ENCODE data around the gene MYO5A. TPM values are rescaled to one million over a fixed set of nuclear protein-coding genes. Genes with fewer than 3 reads are reported as not detected.

Gene MYO5A
- total and polyA plus RNA-seq, 9 donors, result 3.8 to 26.5 (median 15.1) TPM

DNA sequence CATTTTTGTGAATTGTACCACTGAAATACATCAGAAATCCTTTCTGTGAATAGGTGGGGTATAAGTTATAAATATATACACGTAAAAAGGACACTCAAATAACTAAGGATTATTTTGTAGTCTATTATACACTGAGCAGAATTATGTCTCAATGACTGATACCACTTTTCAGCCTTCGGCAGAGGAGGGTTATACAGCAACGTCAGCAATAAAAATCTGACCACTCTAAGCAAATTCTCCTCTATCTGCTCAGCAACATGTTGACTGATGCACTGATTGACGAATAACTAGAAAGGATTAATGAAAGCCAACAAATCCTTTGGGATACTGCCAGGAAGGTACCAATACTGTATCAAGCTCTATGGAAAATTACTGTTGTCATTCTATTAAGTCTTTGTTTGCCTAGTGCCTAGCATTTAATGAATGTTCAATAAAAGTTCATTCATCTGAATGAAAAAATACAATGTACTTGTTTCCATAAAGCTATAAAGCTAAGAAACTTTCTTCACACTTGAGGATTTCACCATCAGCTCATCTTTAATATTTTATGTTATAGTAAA is 34.9 kb upstream of the MYO5A start:
- WGBS, 3 donors, result 85 to 89% (median 87%) methylated on average over 4 of the region's 4 CpGs
- intact Hi-C loops (cut with DNase I), result no loop called here
- no peak for DNase-seq
- H3K4me3 ChIP-seq, result no peak overlapping the region
- no peaks in the 10 kb centered on the region for H3K27me3 ChIP-seq
- H3K36me3 ChIP-seq, result no peaks in the 10 kb centered on the region
- no peaks in the 10 kb centered on the region for H3K9me3 ChIP-seq
- H3K4me1 ChIP-seq (ENCODE audit: insufficient read depth), result peaks cover 13% of the 10 kb centered on the region
- H3K27ac ChIP-seq, result no peak overlapping the region
- TF ChIP-seq, protein P1, sequence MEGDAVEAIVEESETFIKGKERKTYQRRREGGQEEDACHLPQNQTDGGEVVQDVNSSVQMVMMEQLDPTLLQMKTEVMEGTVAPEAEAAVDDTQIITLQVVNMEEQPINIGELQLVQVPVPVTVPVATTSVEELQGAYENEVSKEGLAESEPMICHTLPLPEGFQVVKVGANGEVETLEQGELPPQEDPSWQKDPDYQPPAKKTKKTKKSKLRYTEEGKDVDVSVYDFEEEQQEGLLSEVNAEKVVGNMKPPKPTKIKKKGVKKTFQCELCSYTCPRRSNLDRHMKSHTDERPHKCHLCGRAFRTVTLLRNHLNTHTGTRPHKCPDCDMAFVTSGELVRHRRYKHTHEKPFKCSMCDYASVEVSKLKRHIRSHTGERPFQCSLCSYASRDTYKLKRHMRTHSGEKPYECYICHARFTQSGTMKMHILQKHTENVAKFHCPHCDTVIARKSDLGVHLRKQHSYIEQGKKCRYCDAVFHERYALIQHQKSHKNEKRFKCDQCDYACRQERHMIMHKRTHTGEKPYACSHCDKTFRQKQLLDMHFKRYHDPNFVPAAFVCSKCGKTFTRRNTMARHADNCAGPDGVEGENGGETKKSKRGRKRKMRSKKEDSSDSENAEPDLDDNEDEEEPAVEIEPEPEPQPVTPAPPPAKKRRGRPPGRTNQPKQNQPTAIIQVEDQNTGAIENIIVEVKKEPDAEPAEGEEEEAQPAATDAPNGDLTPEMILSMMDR (IDR thresholded peaks at IDR 0.05), result no peak
- TF ChIP-seq EP300 (IDR thresholded peaks at IDR 0.05) (no peak), POLR2A (IDR thresholded peaks at IDR 0.05) (no peak)

DNA sequence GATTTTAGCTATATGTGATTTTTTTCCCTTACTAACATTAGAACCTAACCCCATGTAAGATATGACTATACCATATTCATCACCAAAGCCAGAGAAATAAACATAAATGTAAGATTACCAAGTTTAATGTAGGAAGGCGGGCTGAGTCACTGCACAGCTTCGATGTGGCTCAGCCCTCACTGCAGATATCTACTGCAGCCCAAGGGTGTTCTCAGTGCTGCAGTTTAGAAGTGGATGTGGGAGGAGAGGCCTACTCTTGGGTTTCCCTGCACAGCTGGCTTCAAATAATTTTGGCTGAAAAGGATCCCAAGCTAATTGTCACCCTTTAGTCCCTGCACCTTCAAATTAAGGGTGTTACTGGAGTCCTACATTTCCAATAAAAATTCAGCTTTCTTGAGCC is 30.9 kb upstream of the MYO5A start:
- WGBS, 3 donors, result 67 to 79% (median 70%) methylated on average over 2 of the region's 2 CpGs
- no peak for TF ChIP-seq POLR2A (IDR thresholded peaks at IDR 0.05)
- TF ChIP-seq, protein P1 (IDR thresholded peaks at IDR 0.05), result no peak
- TF ChIP-seq EP300 (IDR thresholded peaks at IDR 0.05), result no peak
- Histone ChIP-seq H3K4me1 (ENCODE audit: insufficient read depth) (peaks cover 7% of the 10 kb centered on the region), H3K27ac (no peak overlapping the region), H3K36me3 (no peaks in the 10 kb centered on the region), H3K27me3 (no peaks in the 10 kb centered on the region), H3K9me3 (no peaks in the 10 kb centered on the region), H3K4me3 (no peak overlapping the region)
- intact Hi-C loops (cut with DNase I), result no loop called here
- DNase-seq, result no peak

DNA sequence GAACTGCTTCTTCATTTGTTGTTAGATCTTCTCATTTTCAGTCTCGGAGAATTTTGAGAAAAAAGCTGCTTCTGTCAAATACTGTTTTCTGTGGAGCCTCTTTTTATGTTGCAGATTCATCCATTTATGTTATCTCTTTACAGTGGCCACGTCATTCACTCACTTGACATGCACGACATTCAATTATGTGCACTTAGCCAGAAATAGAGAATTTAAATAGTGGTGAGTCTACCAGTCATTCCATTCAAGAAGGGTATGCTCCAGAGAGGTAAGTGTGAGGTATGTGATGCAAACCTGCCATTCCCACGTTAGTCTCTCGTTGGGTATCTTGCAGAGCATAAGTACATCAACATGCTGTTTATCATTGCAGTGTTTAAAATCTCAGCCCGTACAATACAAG is 30.3 kb upstream of the MYO5A start:
- Histone ChIP-seq H3K27ac (no peak overlapping the region), H3K9me3 (no peaks in the 10 kb centered on the region), H3K4me3 (no peak overlapping the region), H3K27me3 (no peaks in the 10 kb centered on the region), H3K4me1 (ENCODE audit: insufficient read depth) (peaks cover 7% of the 10 kb centered on the region), H3K36me3 (no peaks in the 10 kb centered on the region)
- intact Hi-C loops (cut with DNase I), result no loop called here
- TF ChIP-seq EP300 (IDR thresholded peaks at IDR 0.05) (no peak), POLR2A (IDR thresholded peaks at IDR 0.05) (no peak)
- TF ChIP-seq, protein P1 (IDR thresholded peaks at IDR 0.05), result no peak
- no peak for DNase-seq
- 92 to 93% (median 92%) methylated on average over 6 of the region's 6 CpGs for WGBS, 3 donors

DNA sequence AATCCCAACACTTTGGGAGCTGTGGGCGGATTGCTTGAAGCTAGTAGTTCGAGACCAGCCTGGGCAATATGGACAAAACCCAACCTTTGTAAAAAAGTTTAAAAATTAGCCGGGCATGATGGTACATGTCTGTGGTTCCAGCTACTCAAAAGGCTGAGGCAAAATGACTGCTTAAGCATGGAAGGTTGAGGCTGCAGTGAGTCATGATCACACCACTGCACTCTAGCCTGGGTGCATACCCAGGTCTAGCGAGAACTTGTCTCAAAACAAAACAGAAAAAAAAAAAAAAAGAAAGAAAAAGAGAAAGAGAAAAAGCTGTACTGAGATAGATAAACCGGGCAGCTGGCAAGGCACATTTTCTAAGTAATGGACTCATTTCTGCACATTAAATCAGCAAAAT is 29.5 kb upstream of the MYO5A start:
- intact Hi-C loops (cut with DNase I), result no loop called here
- Histone ChIP-seq H3K36me3 (no peaks in the 10 kb centered on the region), H3K9me3 (no peaks in the 10 kb centered on the region), H3K4me1 (ENCODE audit: insufficient read depth) (peaks cover 7% of the 10 kb centered on the region), H3K27me3 (no peaks in the 10 kb centered on the region), H3K27ac (no peak overlapping the region), H3K4me3 (no peak overlapping the region)
- 85 to 88% (median 86%) methylated on average over 5 of the region's 5 CpGs for WGBS, 3 donors
- no peak for DNase-seq
- no peak for TF ChIP-seq EP300 (IDR thresholded peaks at IDR 0.05)
- TF ChIP-seq, protein P1 (IDR thresholded peaks at IDR 0.05), result no peak
- TF ChIP-seq POLR2A (IDR thresholded peaks at IDR 0.05), result no peak
